ENCODE measurements around the gene ARSG.

DNA sequence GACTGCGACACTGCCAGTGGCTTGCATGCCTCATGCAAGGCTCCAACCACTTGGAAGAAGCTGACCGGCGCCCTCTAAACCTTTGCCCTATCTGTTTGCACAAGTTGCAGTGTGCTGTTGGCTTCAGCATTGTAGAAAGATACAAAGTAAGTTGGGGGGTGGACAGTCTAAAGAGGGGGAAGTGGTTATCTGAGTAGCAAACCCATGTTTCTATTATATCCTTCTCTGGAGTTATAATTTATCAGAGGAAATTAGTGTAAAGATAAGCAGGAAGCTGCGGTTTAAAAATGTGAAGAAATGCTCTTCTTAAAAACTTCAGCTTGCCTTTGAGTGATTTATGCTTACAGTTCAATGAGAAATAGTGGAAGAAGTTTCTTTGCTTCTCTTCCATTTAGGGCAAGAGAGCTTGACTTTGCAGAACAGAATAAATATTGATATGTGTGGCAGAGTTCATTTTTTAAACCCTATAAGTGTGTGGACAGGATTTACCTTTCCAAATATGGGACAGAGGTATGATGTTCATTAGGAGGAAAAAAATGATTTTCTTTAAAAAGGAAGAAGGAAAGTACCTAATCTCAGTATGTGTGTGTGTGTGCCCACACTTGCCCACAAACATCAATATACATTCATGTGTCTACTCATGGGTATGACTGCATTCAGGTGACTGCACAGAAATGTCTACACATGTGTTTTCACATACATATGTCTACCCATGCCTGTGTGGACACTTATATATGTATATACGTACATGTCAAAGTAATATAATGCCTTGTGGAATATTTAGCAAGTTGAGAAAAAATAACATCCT, 35.4 kb upstream of the ARSG start:
- TF ChIP-seq POLR2A (IDR thresholded peaks at IDR 0.05; ENCODE audit: low read depth, low read length) = no peak
- TF ChIP-seq POLR2AphosphoS5 (IDR thresholded peaks at IDR 0.05; ENCODE audit: low read depth, low read length) = no peak
